Measurements from ENCODE around the gene NTN1. TPM values are rescaled to one million over a fixed set of nuclear protein-coding genes. Genes with fewer than 3 reads are reported as not detected.

NTN1 gene
- total RNA-seq, 2 donors from 2014 or later = 17.0 to 40.4 TPM

DNA sequence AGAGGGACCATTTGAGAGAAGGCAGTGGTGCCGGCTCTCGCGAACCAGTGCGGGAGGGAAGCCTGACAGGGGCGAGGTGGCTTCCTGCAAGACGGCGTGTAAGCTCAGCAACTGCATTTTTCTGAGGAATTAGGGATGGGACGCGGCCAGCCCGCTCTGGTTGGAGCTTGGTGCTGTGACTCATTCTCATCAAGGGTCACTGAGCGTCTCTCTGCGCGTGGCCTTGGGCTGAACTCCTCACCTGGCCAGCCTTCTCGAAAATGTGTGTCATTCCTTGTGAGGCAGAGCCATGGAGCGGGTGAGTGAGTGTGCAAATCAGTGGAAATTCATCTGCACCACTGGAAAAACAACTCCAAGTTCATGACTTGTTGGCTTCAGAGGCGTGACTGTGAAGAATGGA lies 52.8 kb downstream of the NTN1 start:
- DNase-seq = no peak
- Mint-ChIP-seq H3K9me3 (no peaks in the 10 kb centered on the region), H3K36me3 (ENCODE audit: low read depth) (peaks cover 4% of the 10 kb centered on the region), H3K27ac (no peak overlapping the region), H3K4me1 (no peaks in the 10 kb centered on the region), H3K4me3 (no peak overlapping the region), H3K27me3 (ENCODE audit: insufficient read depth) (no peaks in the 10 kb centered on the region)
- TF ChIP-seq CTCF (conservative IDR thresholded peaks at IDR 0.05) = no peak
- H3K27me3 ChIP-seq (ENCODE audit: control insufficient read depth, insufficient read depth, low read length, poor library complexity, severe bottlenecking) = no peaks in the 10 kb centered on the region
- WGBS, 2 experiments (ENCODE audit: insufficient coverage in 1 of 2, insufficient read length in 1 of 2) = 96 to 97% methylated on average over 16 of the region's 16 CpGs
- no peak overlapping the region for H3K4me3 ChIP-seq (ENCODE audit: low read length)
- no peak overlapping the region for H3K9ac ChIP-seq (ENCODE audit: extremely low read depth, low read length, poor library complexity, severe bottlenecking)
- H3K4me1 ChIP-seq (ENCODE audit: control insufficient read depth, insufficient read depth, low read length) = no peaks in the 10 kb centered on the region
- H3K27ac ChIP-seq (ENCODE audit: low read depth, low read length) = no peak overlapping the region
- no peaks in the 10 kb centered on the region for H3K9me3 ChIP-seq (ENCODE audit: control insufficient read depth, low read length)
- peaks cover 5% of the 10 kb centered on the region for H3K36me3 ChIP-seq (ENCODE audit: control insufficient read depth, insufficient read depth, low read length)

- Histone ChIP-seq H3K4me3 (ENCODE audit: low read length) (no peak overlapping the region), H3K9ac (ENCODE audit: extremely low read depth, low read length, poor library complexity, severe bottlenecking) (no peak overlapping the region), H3K27me3 (ENCODE audit: control insufficient read depth, insufficient read depth, low read length, poor library complexity, severe bottlenecking) (no peaks in the 10 kb centered on the region), H3K9me3 (ENCODE audit: control insufficient read depth, low read length) (no peaks in the 10 kb centered on the region), H3K27ac (ENCODE audit: low read depth, low read length) (no peak overlapping the region), H3K4me1 (ENCODE audit: control insufficient read depth, insufficient read depth, low read length) (peaks cover 4% of the 10 kb centered on the region), H3K36me3 (ENCODE audit: control insufficient read depth, insufficient read depth, low read length) (no peaks in the 10 kb centered on the region)
- Mint-ChIP-seq H3K9me3 (no peaks in the 10 kb centered on the region), H3K4me1 (peaks cover 13% of the 10 kb centered on the region), H3K27ac (no peak overlapping the region), H3K36me3 (ENCODE audit: low read depth) (no peaks in the 10 kb centered on the region), H3K4me3 (no peak overlapping the region), H3K27me3 (ENCODE audit: insufficient read depth) (no peaks in the 10 kb centered on the region)
- no peak for DNase-seq
- TF ChIP-seq CTCF (conservative IDR thresholded peaks at IDR 0.05) = no peak
- WGBS, 2 experiments (ENCODE audit: insufficient coverage in 1 of 2, insufficient read length in 1 of 2) = 92 to 93% methylated on average over 3 to 4 of the region's 4 CpGs
These were observed 58.3 kb downstream of the NTN1 start for GRCh38 chr17:9079461-9080103.

DNA sequence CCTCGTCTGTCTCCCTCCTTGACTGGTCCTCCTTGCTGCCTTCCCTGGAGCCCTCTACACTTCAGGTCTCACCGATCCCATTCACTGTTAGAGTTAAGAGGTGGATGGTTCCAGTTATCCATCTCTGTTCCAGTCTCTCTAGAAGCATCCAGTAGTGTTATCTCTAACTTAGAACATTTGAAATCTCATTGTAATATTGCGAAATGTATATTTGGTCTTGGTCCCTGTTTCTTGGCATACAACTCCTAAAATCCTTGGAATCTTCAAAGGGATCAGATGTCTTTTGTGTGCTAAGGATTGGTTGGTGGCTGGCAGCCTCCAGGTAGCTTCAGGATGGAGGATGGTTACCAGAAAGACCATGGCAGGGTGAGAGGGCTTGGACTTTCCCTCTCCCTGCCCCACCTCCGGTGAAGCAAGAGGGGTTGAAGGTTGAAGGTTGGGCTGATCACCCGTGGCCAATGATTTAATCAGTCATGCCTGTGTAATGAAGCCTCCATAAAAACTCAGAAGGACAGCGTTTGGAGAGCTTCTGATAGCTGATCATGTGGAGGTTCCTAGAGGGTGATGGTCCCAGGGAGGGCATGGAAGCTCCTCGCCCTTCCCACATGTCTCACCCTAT lies 59.1 kb downstream of the NTN1 start:
- no peak overlapping the region for H3K4me3 Mint-ChIP-seq
- WGBS, 2 experiments (ENCODE audit: insufficient coverage in 1 of 2, insufficient read length in 1 of 2) = 83 to 92% methylated on average over 2 to 7 of the region's 7 CpGs
- Histone ChIP-seq H3K9ac (ENCODE audit: extremely low read depth, low read length, poor library complexity, severe bottlenecking) (no peak overlapping the region), H3K4me3 (ENCODE audit: low read length) (no peak overlapping the region), H3K27ac (ENCODE audit: low read depth, low read length) (no peak overlapping the region), H3K36me3 (ENCODE audit: control insufficient read depth, insufficient read depth, low read length) (peaks cover 6% of the 10 kb centered on the region), H3K27me3 (ENCODE audit: control insufficient read depth, insufficient read depth, low read length, poor library complexity, severe bottlenecking) (no peaks in the 10 kb centered on the region), H3K4me1 (ENCODE audit: control insufficient read depth, insufficient read depth, low read length) (peaks cover 4% of the 10 kb centered on the region), H3K9me3 (ENCODE audit: control insufficient read depth, low read length) (no peaks in the 10 kb centered on the region)
- H3K36me3 Mint-ChIP-seq (ENCODE audit: low read depth) = no peaks in the 10 kb centered on the region
- H3K4me1 Mint-ChIP-seq = peaks cover 13% of the 10 kb centered on the region
- no peak overlapping the region for H3K27ac Mint-ChIP-seq
- no peaks in the 10 kb centered on the region for H3K9me3 Mint-ChIP-seq
- TF ChIP-seq CTCF (conservative IDR thresholded peaks at IDR 0.05) = no peak
- no peaks in the 10 kb centered on the region for H3K27me3 Mint-ChIP-seq (ENCODE audit: insufficient read depth)
- no peak for DNase-seq
